Skeletal muscle tissue (tissue), 4 donors: Measurements from ENCODE around the gene TARBP1. TPM values are rescaled to one million over a fixed set of nuclear protein-coding genes. Genes with fewer than 3 reads are reported as not detected.
A peak's percentile ranks its signal among the peaks of the same experiment; 100 is the strongest.
"Not testable (repeated sequence)": the region's sequence is repeated elsewhere in the genome, so short reads cannot be mapped to it uniquely, and the experiment has no call there.

Experiments
- H3K27ac ChIP-seq: one replicate; pipeline ENCODE4 v1.7.0; 2013; ENCODE audit warnings: mild to moderate bottlenecking, low read depth, low read length, inconsistent platforms
- H3K27me3 ChIP-seq, 3 donors: one replicate each; pipeline ENCODE4 v1.7.0; 2013; ENCODE audit warnings: low read length in 3 of 3; ENCODE audit not compliant: control insufficient read depth in 3 of 3, insufficient read depth in 3 of 3
- H3K36me3 ChIP-seq, 3 donors: one replicate each; pipeline ENCODE4 v1.7.0; 2013; ENCODE audit warnings: low read length in 3 of 3; ENCODE audit not compliant: control insufficient read depth in 3 of 3, insufficient read depth in 3 of 3
- H3K4me1 ChIP-seq, 3 donors: one replicate each; pipeline ENCODE4 v1.7.0; 2013; ENCODE audit warnings: low read length in 3 of 3, mild to moderate bottlenecking in 3 of 3; ENCODE audit not compliant: control insufficient read depth in 3 of 3, insufficient read depth in 3 of 3
- H3K4me3 ChIP-seq, 3 donors: one replicate each; pipeline ENCODE4 v1.7.0; 2013; ENCODE audit warnings: low read length in 3 of 3
- H3K9ac ChIP-seq, 3 donors: one replicate each; pipeline ENCODE4 v1.7.0; 2013; ENCODE audit warnings: low read length in 3 of 3, mild to moderate bottlenecking in 3 of 3, moderate library complexity in 2 of 3, low read depth in 1 of 3
- H3K9me3 ChIP-seq, 3 donors: one replicate each; pipeline ENCODE4 v1.7.0; 2013; ENCODE audit warnings: low read length in 3 of 3; ENCODE audit not compliant: control insufficient read depth in 3 of 3
- total RNA-seq: library from RNA; depleted of rRNA; stranded (reverse); fragments of >200 nt; gene quantifications from one replicate; pipeline ENCODE4 v1.2.3, GENCODE V29; 2014
- donor health status: Osteomylitis.

The TARBP1 gene
- total RNA-seq, 1 donor from 2014 or later: 36.5 TPM

DNA sequence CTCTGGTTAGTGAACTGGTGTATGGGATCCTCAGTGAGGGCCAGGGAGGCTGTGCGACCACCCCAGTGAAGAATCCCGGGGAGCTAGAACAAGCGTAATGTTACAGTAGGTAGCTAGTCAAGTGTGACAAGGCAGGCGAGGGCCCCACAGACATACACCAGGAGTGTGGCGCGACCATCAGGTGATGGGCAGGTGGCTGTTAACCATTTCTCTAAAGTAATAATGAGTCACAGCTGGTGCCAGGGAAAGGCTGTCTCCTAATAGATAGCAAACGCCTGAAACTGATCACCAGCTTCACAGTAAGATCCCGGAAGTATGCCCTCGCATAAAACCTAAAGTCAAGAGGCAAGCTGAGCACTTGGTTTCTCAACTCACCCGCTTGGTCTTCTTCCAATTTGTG, 40.5 kb upstream of the TARBP1 start:
- Histone ChIP-seq H3K36me3 (no peaks in the 10 kb centered on the region), H3K4me1 (peaks cover 47 to 64% (median 53%) of the 10 kb centered on the region in 3 donors)

DNA sequence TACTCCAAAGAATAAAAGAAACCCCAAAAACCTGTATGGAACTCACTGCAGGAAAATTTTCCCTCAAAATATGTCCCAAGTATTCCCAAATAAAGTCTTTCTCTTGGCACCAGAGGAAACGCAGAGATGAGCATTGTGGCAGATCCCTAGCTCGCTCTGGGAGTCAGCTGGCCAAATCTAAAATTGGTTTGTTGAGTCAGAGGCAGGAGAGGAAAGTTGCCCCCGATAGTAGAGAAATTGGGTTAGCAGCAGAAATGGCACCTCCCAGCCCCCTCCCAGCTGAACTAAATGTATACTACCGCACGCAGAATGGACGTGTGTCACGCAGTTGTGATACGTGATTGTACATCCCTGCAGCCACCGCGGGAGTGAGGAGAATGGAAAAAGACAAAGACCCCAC, 39.9 kb upstream of the TARBP1 start:
- no peaks in the 10 kb centered on the region for H3K9me3 ChIP-seq
- no peaks in the 10 kb centered on the region for H3K36me3 ChIP-seq
- H3K9ac ChIP-seq: peak overlapping the region in 2 of 3 donors; percentile 10 to 63
- peak overlapping the region; percentile 92 for H3K27ac ChIP-seq
- no peaks in the 10 kb centered on the region for H3K27me3 ChIP-seq
- H3K4me1 ChIP-seq: peaks cover 42 to 57% (median 47%) of the 10 kb centered on the region in 3 donors
- H3K4me3 ChIP-seq: peak overlapping the region in 1 of 3 donors; percentile 11

More for the DNA sequence above, 40.5 kb upstream of the TARBP1 start:
- Histone ChIP-seq H3K27me3 (no peaks in the 10 kb centered on the region), H3K4me3 (no peak overlapping the region), H3K9ac (peak overlapping the region in 1 of 3 donors; percentile 63), H3K27ac (peak overlapping the region; percentile 92), H3K9me3 (no peaks in the 10 kb centered on the region)

DNA sequence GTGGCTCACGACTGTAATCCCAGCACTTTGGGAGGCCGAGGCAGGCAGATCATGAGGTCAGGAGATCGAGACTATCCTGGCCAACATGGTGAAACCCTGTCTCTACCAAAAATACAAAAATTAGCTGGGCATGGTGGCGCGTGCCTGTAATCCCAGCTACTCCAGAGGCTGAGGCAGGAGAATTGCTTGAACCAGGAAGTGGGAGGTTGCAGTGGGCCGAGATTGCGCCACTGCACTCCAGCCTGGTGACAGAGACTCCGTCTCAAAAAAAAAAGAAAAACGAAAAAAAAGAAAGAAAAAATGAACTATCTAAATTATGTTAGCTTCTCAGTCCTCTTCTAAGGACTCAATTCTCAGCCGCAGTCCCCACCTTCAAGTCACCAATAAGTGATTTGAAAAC, 39.1 kb upstream of the TARBP1 start:
- Histone ChIP-seq H3K4me1 (peaks cover 37 to 53% (median 43%) of the 10 kb centered on the region in 3 donors), H3K27ac (peak overlapping the region; percentile 92), H3K9ac (peak overlapping the region in 1 of 3 donors; percentile 63)
- H3K27me3 ChIP-seq, H3K4me3 ChIP-seq, H3K9me3 ChIP-seq, H3K36me3 ChIP-seq: not testable (repeated sequence)

DNA sequence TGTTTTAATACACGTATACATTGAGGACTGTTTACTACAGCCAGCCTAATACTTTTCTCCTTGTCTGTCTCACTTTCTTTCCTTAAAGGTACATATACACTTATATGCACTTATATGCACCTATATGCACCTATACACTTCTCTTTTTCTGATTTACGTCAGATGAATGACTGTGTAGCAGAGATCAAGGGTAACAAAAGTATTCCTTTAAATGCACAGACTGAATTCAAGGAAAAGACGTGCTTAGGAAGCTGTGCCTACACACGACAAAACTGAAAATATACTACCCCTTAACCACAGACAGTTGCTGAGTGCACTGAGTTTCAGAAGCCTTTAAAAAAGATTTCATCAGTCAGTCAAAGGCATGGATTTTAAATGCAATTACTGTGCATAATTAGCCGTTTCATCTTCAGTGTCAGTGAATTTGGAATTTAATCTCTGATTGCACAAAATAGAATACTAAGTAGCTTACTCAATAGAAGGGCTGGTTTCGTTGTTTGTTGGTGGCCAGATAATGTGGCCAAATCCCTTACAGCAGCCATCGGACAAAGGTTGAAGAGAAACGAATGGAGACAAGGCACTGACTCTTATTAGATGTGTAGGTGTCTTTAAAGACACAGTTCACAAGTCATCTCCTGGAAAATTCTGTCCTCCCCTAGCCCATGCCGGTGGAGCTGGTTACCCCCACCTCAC, 38.3 kb upstream of the TARBP1 start:
- H3K27me3 ChIP-seq: no peaks in the 10 kb centered on the region
- H3K27ac ChIP-seq: peak overlapping the region; percentile 92
- H3K4me1 ChIP-seq: peaks cover 29 to 45% (median 35%) of the 10 kb centered on the region in 3 donors
- H3K4me3 ChIP-seq: no peak overlapping the region
- no peaks in the 10 kb centered on the region for H3K9me3 ChIP-seq
- no peak overlapping the region for H3K9ac ChIP-seq
- no peaks in the 10 kb centered on the region for H3K36me3 ChIP-seq

DNA sequence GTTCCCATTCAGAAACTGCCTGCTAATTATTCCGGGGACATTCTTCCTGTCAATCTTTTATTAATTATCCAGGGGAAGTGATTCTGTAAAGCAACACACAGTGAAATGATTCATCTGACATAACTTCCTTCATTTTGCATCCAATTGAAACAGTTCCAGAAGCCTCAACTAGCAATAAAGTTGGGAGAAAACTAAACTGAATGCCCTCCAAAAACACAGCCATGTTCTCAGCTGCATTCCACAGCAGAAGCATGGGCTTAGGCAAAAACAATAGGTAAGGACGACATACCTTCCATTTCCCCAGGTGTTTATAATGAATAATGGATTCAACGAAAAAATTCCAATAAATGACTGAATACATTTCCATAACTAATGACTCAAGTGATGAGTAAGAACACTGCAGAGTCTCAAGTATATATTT, 36.9 kb upstream of the TARBP1 start:
- Histone ChIP-seq H3K36me3 (no peaks in the 10 kb centered on the region), H3K27me3 (no peaks in the 10 kb centered on the region), H3K4me1 (peaks cover 18 to 34% (median 26%) of the 10 kb centered on the region in 3 donors), H3K9ac (no peak overlapping the region), H3K9me3 (no peaks in the 10 kb centered on the region), H3K4me3 (no peak overlapping the region), H3K27ac (peak overlapping the region; percentile 22)

DNA sequence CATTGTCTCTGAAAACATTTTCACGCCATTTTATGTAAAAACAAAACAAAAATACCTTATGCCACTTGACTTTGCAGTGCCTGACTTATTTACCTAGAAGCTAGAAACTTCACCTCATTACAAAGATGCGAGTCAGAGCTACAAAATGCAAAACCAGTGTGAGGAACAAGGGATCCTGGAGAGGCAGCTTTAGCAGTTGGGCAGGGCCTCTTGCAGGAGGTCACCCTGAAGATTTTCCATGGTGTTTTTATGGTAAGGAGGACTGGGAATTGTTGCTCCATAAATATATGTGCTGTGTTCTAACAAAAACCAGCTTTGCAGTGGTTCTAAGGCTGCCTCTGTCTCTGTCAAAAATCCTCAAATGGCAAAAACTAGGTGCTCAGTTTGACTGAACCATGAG, 36.4 kb upstream of the TARBP1 start:
- no peak overlapping the region for H3K4me3 ChIP-seq
- H3K9me3 ChIP-seq: no peaks in the 10 kb centered on the region
- H3K9ac ChIP-seq: no peak overlapping the region
- no peaks in the 10 kb centered on the region for H3K27me3 ChIP-seq
- H3K4me1 ChIP-seq: peaks cover 14 to 30% (median 21%) of the 10 kb centered on the region in 3 donors
- H3K36me3 ChIP-seq: no peaks in the 10 kb centered on the region
- peak overlapping the region; percentile 22 for H3K27ac ChIP-seq

DNA sequence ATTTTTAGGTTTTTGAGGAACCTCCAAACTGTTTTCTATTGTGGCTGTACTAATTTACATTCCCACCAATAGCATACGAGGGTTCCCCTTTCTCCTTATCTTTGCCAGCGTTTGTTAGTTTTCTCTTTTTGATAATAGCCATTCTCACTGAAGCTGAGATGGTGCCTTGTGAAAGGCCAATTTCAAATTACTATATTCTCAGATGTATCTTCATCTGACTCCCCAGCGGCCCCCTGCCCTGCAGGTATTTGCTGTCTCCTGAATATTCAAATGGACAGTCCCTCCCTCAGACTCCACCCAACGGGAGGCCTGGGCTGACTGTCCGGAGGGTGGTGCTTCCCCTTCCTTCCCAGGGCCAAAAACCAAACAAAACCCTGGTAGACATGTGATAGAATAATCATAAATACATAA, 33.5 kb upstream of the TARBP1 start:
- H3K27ac ChIP-seq: no peak overlapping the region
- H3K9me3 ChIP-seq: no peaks in the 10 kb centered on the region
- no peak overlapping the region for H3K4me3 ChIP-seq

DNA sequence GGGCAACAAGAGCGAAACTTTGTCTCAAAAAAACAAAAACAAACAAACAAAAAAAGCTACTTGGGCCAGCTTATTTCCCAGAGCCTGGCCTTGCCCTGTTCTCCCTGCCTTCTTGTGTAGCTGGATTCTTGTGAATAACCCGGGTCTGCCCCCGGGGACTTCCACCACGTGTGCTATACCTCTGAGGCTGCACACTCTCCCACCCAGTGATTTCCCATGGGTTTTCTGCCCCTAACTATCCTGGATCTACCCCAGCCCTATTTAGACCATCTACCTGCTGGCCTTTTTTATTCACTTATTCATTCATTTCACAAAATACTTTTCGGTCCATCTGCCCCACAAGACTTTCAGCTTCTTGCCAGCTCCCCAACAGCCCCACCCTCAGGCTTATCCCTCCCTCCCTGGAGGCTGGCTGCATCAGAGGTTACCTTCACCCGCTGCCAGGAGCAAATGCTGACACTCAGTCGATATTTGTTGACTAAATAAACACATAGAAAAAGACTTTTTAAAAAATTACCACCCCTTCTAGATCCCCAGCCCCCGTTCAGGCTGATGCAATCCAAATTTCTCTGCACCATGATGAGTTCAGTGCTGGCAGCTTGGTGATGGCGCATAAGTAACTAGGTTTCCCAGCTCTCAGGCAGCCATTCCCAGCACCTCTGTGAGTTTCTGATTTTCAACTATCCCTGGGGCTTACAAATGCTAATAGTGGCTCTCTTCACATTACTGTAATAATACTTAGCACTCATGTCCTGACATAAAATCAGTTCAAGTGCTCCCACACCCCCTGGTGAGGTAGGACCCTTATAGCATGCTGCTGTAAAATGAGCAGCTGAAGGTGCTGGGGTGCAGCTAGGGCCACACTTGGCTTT, 30.7 kb upstream of the TARBP1 start:
- Histone ChIP-seq H3K27ac (no peak overlapping the region), H3K4me3 (no peak overlapping the region), H3K27me3 (no peaks in the 10 kb centered on the region), H3K36me3 (no peaks in the 10 kb centered on the region), H3K9me3 (no peaks in the 10 kb centered on the region), H3K4me1 (peaks cover 0 to 5% (median 0%) of the 10 kb centered on the region in 3 donors), H3K9ac (peak overlapping the region in 1 of 3 donors; percentile 33)

More for the DNA sequence above, 33.5 kb upstream of the TARBP1 start:
- Histone ChIP-seq H3K4me1 (peaks cover 4 to 13% (median 7%) of the 10 kb centered on the region in 3 donors), H3K36me3 (no peaks in the 10 kb centered on the region), H3K27me3 (no peaks in the 10 kb centered on the region), H3K9ac (no peak overlapping the region)

DNA sequence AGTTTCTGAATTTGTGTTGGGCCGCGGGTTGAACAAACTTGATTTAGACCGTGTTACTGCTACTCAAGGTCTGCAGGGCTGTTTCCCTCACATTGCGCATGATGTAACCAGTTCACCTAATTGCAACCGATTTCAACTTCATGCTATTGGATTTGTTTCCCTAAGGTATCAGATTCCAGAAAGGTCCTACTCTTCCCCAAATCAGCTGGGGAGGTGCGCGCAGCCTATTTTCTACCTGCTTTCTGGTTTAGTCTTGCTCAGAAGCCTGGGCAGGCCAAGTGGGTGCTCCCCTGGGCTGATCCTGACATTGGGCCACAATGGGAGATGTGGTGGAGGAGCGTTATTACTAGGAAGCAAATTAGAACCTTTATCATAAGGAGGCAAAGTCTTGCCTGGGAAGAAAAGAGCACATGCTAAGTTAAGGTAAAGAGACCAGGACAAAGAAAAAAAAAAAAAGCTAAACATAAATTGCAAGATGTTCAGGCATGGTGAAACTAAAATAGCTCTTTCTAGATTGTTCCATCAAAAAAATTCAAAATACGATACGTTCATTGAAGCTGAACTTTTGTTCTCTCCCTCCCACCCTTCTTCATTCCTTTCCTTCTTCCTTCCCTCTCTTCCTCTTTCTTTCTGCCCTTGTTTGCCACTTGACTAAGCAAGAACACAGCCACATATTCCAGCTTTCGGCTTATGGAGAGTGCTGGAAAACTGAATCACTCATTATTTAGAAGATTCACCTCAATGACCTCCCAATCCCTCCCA, 28.8 kb upstream of the TARBP1 start:
- no peaks in the 10 kb centered on the region for H3K27me3 ChIP-seq
- H3K4me3 ChIP-seq: no peak overlapping the region
- H3K9ac ChIP-seq: no peak overlapping the region
- no peaks in the 10 kb centered on the region for H3K36me3 ChIP-seq
- no peak overlapping the region for H3K27ac ChIP-seq
- H3K9me3 ChIP-seq: no peaks in the 10 kb centered on the region
- H3K4me1 ChIP-seq: peaks cover 0 to 5% (median 5%) of the 10 kb centered on the region in 3 donors
